Measurements from ENCODE around the gene PPIC. TPM values are rescaled to one million over a fixed set of nuclear protein-coding genes. Genes with fewer than 3 reads are reported as not detected.

The PPIC gene
- total RNA-seq, 1 experiment from 2014 or later: 10.8 TPM

DNA sequence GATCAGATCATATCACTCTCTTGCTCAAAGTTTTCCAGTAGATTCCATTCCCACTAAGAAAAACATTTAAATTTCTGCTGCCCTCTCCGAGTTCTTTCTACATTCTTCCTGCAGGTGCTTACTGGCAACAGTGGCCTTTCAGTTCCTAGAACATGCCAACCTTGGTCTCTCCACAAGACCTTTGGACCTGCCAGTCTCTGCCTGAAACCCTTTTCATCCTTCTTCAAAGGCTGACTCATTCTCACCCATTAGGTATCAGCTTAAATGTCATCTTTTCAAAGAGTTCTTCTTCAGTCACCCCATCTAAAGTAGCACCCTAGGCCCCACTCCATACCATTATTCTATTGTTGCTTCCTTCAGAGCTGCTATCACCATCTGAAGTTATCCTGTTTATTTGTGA lies 21.8 kb downstream of the PPIC start:
- H3K4me1 Mint-ChIP-seq: peaks cover 0 to 4% of the 10 kb centered on the region in 2 experiments; a peak in 1 of 4 replicates
- Histone ChIP-seq H3K79me2 (ENCODE audit: insufficient read depth, low read length) (no peaks in the 10 kb centered on the region), H3K9me3 (ENCODE audit: control insufficient read depth, low read depth, low read length) (no peaks in the 10 kb centered on the region), H3K4me1 (ENCODE audit: insufficient read depth, low read length) (no peaks in the 10 kb centered on the region), H4K5ac (ENCODE audit: insufficient read length, low read depth, low read length) (no peak overlapping the region), H2AK5ac (ENCODE audit: insufficient read length, low read length) (no peak overlapping the region), H2BK12ac (ENCODE audit: insufficient read length, low read depth, low read length) (no peak overlapping the region), H2BK20ac (ENCODE audit: low read depth, low read length, poor library complexity, severe bottlenecking) (no peak overlapping the region), H3K79me1 (ENCODE audit: insufficient read depth, low read depth, low read length, poor library complexity, severe bottlenecking) (no peaks in the 10 kb centered on the region), H3K18ac (ENCODE audit: insufficient read length, low read depth, low read length) (no peak overlapping the region), H3K9ac (ENCODE audit: extremely low read depth, insufficient read length, low read length) (no peak overlapping the region), H3K4ac (ENCODE audit: low read depth, low read length) (no peak overlapping the region), H3K14ac (ENCODE audit: insufficient read depth, low read length) (no peak overlapping the region), H2BK15ac (ENCODE audit: low read depth, low read length) (no peak overlapping the region), H2AFZ (ENCODE audit: low read length) (no peak overlapping the region), H2BK120ac (ENCODE audit: low read depth, low read length, poor library complexity, severe bottlenecking) (no peak overlapping the region), H3K4me2 (ENCODE audit: insufficient read depth, insufficient read length, low read length) (no peak overlapping the region), H3T11ph (ENCODE audit: low read length) (no peak overlapping the region), H4K20me1 (ENCODE audit: control insufficient read depth, insufficient read depth, insufficient read length) (no peaks in the 10 kb centered on the region), H3K27me3 (ENCODE audit: insufficient read depth, low read length) (no peaks in the 10 kb centered on the region), H3K23ac (ENCODE audit: insufficient read length, low read depth, low read length) (no peak overlapping the region), H3K56ac (ENCODE audit: insufficient read length, low read depth, low read length) (no peak overlapping the region), H3K27ac (ENCODE audit: insufficient read length, low read depth, low read length) (no peak overlapping the region), H2BK5ac (ENCODE audit: insufficient read length, low read length) (no peak overlapping the region), H4K8ac (replicated peaks; ENCODE audit: insufficient read length, low read depth, low read length) (no peak overlapping the region), H3K23me2 (ENCODE audit: insufficient read length, low read depth, low read length, poor library complexity, severe bottlenecking) (no peaks in the 10 kb centered on the region), H4K91ac (ENCODE audit: insufficient read length, low read depth, low read length) (no peak overlapping the region)
- no CpG with 5 or more reads among the region's 1 CpG for WGBS (ENCODE audit: extremely low coverage, insufficient read length, low lambda C conversion rate)
- no peak overlapping the region for H3K4me3 Mint-ChIP-seq
- TF ChIP-seq, protein P1, sequence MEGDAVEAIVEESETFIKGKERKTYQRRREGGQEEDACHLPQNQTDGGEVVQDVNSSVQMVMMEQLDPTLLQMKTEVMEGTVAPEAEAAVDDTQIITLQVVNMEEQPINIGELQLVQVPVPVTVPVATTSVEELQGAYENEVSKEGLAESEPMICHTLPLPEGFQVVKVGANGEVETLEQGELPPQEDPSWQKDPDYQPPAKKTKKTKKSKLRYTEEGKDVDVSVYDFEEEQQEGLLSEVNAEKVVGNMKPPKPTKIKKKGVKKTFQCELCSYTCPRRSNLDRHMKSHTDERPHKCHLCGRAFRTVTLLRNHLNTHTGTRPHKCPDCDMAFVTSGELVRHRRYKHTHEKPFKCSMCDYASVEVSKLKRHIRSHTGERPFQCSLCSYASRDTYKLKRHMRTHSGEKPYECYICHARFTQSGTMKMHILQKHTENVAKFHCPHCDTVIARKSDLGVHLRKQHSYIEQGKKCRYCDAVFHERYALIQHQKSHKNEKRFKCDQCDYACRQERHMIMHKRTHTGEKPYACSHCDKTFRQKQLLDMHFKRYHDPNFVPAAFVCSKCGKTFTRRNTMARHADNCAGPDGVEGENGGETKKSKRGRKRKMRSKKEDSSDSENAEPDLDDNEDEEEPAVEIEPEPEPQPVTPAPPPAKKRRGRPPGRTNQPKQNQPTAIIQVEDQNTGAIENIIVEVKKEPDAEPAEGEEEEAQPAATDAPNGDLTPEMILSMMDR (conservative IDR thresholded peaks at IDR 0.05): no peak
- H3K9me3 Mint-ChIP-seq: no peaks in the 10 kb centered on the region
- DNase-seq: no peak
- no peaks in the 10 kb centered on the region for H3K36me3 Mint-ChIP-seq (ENCODE audit: insufficient read depth in 1 of 3, low read depth in 3 of 3)
- peak overlapping the region in 1 of 3 experiments; percentile 49; a peak in 1 of 7 replicates for H3K27ac Mint-ChIP-seq
- no peaks in the 10 kb centered on the region for H3K27me3 Mint-ChIP-seq (ENCODE audit: low read depth)
